IMR-90 (cell line): Measurements from ENCODE around the gene CREBBP. TPM values are rescaled to one million over a fixed set of nuclear protein-coding genes. Genes with fewer than 3 reads are reported as not detected.

Experiments used
- ATAC-seq: fragments of 200-7000 bp; cut with Tn5 transposase; 2 replicates; pipeline ENCODE4 v1.9.1; 2020; ENCODE audit warnings: low read depth, mild to moderate bottlenecking, moderate library complexity
- BruUV-seq: library from RNA; stranded (reverse); fragments of 400-500 nt; replicated peaks from 2 replicates; lab custom pipeline; 2021; lab: Mats Ljungman, UMichigan
- CTCF ChIA-PET: fragments of 300-600 bp; formaldehyde crosslinking; extraction: SDS; loops from one replicate; lab custom pipeline; 2021; ENCODE audit warnings: antibody characterized with exemption; lab: Yijun Ruan, JAX
- POLR2A ChIA-PET: fragments of 300-600 bp; sonication (Branson Sonifier 250); formaldehyde crosslinking; loops from one replicate; lab custom pipeline; 2022; ENCODE audit warnings: antibody characterized with exemption; ENCODE audit not compliant: unreplicated experiment; lab: Charles Lee
- DNase-seq: peaks from one replicate; pipeline ENCODE4 v3.0.0; 2013
- H2AFZ ChIP-seq: replicated peaks from 2 replicates; pipeline ENCODE3; 2013; ENCODE audit warnings: low read length, mild to moderate bottlenecking; ENCODE audit not compliant: poor library complexity
- H2AK5ac ChIP-seq: 2 replicates; pipeline ENCODE4 v1.6.1; 2013; ENCODE audit warnings: low read depth, low read length, inconsistent platforms
- H2AK9ac ChIP-seq: replicated peaks from 2 replicates; pipeline ENCODE3; 2013; ENCODE audit warnings: mild to moderate bottlenecking, low read depth, low read length, moderate library complexity; ENCODE audit not compliant: poor library complexity
- H2BK120ac ChIP-seq: 2 replicates; pipeline ENCODE4 v1.6.1; 2013; ENCODE audit warnings: low read depth, low read length, inconsistent platforms
- H2BK15ac ChIP-seq: 3 replicates; pipeline ENCODE4 v1.6.1; 2013; ENCODE audit warnings: low read depth, low read length, inconsistent platforms
- H2BK20ac ChIP-seq: 2 replicates; pipeline ENCODE4 v1.6.1; 2013; ENCODE audit warnings: low read depth, mild to moderate bottlenecking, inconsistent platforms, low read length, moderate library complexity
- H2BK5ac ChIP-seq: 2 replicates; pipeline ENCODE4 v1.6.1; 2013; ENCODE audit warnings: mild to moderate bottlenecking, low read depth, low read length, inconsistent platforms; ENCODE audit not compliant: poor library complexity, severe bottlenecking
- H3K14ac ChIP-seq: replicated peaks from 2 replicates; pipeline ENCODE4 v1.6.1; 2013; ENCODE audit warnings: low read depth, low read length, inconsistent platforms
- H3K18ac ChIP-seq: 2 replicates; pipeline ENCODE4 v1.6.1; 2013; ENCODE audit warnings: low read depth, low read length, control low read depth
- H3K23ac ChIP-seq: 2 replicates; pipeline ENCODE4 v1.6.1; 2013; ENCODE audit warnings: low read depth, low read length, inconsistent platforms
- H3K27ac ChIP-seq: 2 replicates; pipeline ENCODE4 v1.5.1; 2013; ENCODE audit warnings: mild to moderate bottlenecking, control low read depth, low read length; ENCODE audit not compliant: insufficient read depth
- H3K27me3 ChIP-seq: 2 replicates; pipeline ENCODE4 v1.6.1; 2013; ENCODE audit warnings: low read length; ENCODE audit not compliant: control insufficient read depth, insufficient read depth
- H3K36me3 ChIP-seq: 2 replicates; pipeline ENCODE4 v1.6.1; 2013; ENCODE audit warnings: low read length, mixed read lengths; ENCODE audit not compliant: control insufficient read depth, insufficient read depth
- H3K4ac ChIP-seq: 2 replicates; pipeline ENCODE4 v1.6.1; 2013; ENCODE audit warnings: low read depth, low read length, inconsistent platforms
- H3K4me1 ChIP-seq: 2 replicates; pipeline ENCODE4 v1.6.1; 2013; ENCODE audit warnings: low read length, mixed read lengths; ENCODE audit not compliant: control insufficient read depth, insufficient read depth
- H3K4me2 ChIP-seq: 2 replicates; pipeline ENCODE4 v1.6.1; 2013; ENCODE audit warnings: low read depth, mild to moderate bottlenecking, control low read depth, low read length, moderate library complexity
- H3K4me3 ChIP-seq: 2 replicates; pipeline ENCODE4 v1.5.1; 2013; ENCODE audit warnings: low read depth, mild to moderate bottlenecking, control low read depth, low read length, moderate library complexity; ENCODE audit not compliant: insufficient read depth
- H3K56ac ChIP-seq: 2 replicates; pipeline ENCODE4 v1.6.1; 2013; ENCODE audit warnings: low read length, inconsistent platforms; ENCODE audit not compliant: insufficient read depth; ENCODE audit errors: extremely low read depth
- H3K79me1 ChIP-seq, 2 experiments: 2 replicates each; pipeline ENCODE4 v1.6.1; 2013; ENCODE audit warnings: low read length in 2 of 2, inconsistent platforms in 1 of 2, low read depth in 1 of 2
- H3K9ac ChIP-seq: 2 replicates; pipeline ENCODE4 v1.6.1; 2013; ENCODE audit warnings: low read depth, low read length, control low read depth
- H3K9me1 ChIP-seq: 2 replicates; pipeline ENCODE4 v1.6.1; 2013; ENCODE audit warnings: low read length, inconsistent platforms; ENCODE audit not compliant: insufficient read depth
- H3K9me3 ChIP-seq: 2 replicates; pipeline ENCODE4 v1.6.1; 2013; ENCODE audit warnings: low read length; ENCODE audit not compliant: control insufficient read depth, insufficient read depth
- H4K20me1 ChIP-seq: 2 replicates; pipeline ENCODE4 v1.6.1; 2013; ENCODE audit warnings: low read length, inconsistent platforms; ENCODE audit not compliant: insufficient read depth
- H4K5ac ChIP-seq: 2 replicates; pipeline ENCODE4 v1.6.1; 2013; ENCODE audit warnings: mild to moderate bottlenecking, low read depth, low read length, control low read depth
- H4K8ac ChIP-seq, 2 experiments: 2 replicates each; pipeline ENCODE4 v1.6.1; 2013; ENCODE audit warnings: low read depth in 2 of 2, low read length in 2 of 2, control low read depth in 1 of 2, inconsistent platforms in 1 of 2
- H4K91ac ChIP-seq: 2 replicates; pipeline ENCODE4 v1.6.1; 2013; ENCODE audit warnings: low read depth, low read length, inconsistent platforms; ENCODE audit not compliant: insufficient read depth
- CEBPB ChIP-seq: IDR thresholded peaks from 2 replicates; pipeline ENCODE4 v1.6.1; 2012; ENCODE audit warnings: low read depth, low read length, improper control_type of control experiment
- CHD1 ChIP-seq: IDR thresholded peaks from 2 replicates; pipeline ENCODE4 v1.6.1; 2012; ENCODE audit warnings: low read depth, low read length, improper control_type of control experiment
- FOS ChIP-seq: fragments of 150-350 bp; IDR thresholded peaks from 2 replicates; pipeline ENCODE4 v1.6.1; 2016; ENCODE audit warnings: low read depth, low read length
- RAD21 ChIP-seq: IDR thresholded peaks from 2 replicates; pipeline ENCODE4 v1.6.1; 2012; ENCODE audit warnings: low read length, improper control_type of control experiment
- RFX5 ChIP-seq: IDR thresholded peaks from 2 replicates; pipeline ENCODE4 v1.8.0; 2012; ENCODE audit warnings: low read depth, mild to moderate bottlenecking, low read length, moderate library complexity
- SMC3 ChIP-seq: fragments of 150-350 bp; IDR thresholded peaks from 2 replicates; pipeline ENCODE4 v1.6.1; 2016; ENCODE audit warnings: low read depth, mild to moderate bottlenecking, antibody characterized with exemption, low read length, moderate library complexity
- WGBS, 2 experiments: methylation state at CpG; one replicate each; pipeline versions ENCODE4 v1.1.5 to v1.1.7; 2013; ENCODE audit warnings: missing lambda C conversion rate in 2 of 2; ENCODE audit not compliant: insufficient read length in 1 of 2; ENCODE audit errors: extremely low coverage in 2 of 2; 5-methylcytosine and 5-hydroxymethylcytosine counted together
- dilution Hi-C: fragments of 300-500 bp; cut with HindIII; formaldehyde crosslinking; loops from one replicate; pipeline ENCODE4 v1.14.3; 2018; ENCODE audit warnings: low sequenced_read_pairs; ENCODE audit not compliant: unreplicated experiment
- in situ Hi-C: fragments of 300-500 bp; cut with MboI; formaldehyde crosslinking; loops from 3 replicates; pipeline ENCODE4 v1.14.3; 2019; ENCODE audit warnings: low sequenced_read_pairs, inconsistent platforms, mixed read lengths
- intact Hi-C: fragments of 100-400 bp; cut with micrococcal nuclease; formaldehyde crosslinking; loops from 2 replicates; pipeline ENCODE4 v1.10.0; 2022
- polyA plus RNA-seq, 3 experiments: library from polyadenylated mRNA; depleted of rRNA; stranded (reverse); fragments of >200 nt; gene quantifications; 2 replicates each; pipeline ENCODE4 v1.2.3, GENCODE V29; 2012; ENCODE audit warnings: low replicate concordance in 1 of 3
- total RNA-seq: library from RNA; depleted of rRNA; stranded (reverse); fragments of >200 nt; gene quantifications from 2 replicates; pipeline ENCODE4 v1.2.3, GENCODE V29; 2012
- TF ChIP-seq, protein P1 (sequence below): conservative IDR thresholded peaks from 2 replicates; pipeline ENCODE4 v1.5.1; 2012; ENCODE audit warnings: mild to moderate bottlenecking, low read depth, low read length, improper control_type of control experiment

Gene CREBBP
- total and polyA plus RNA-seq, 2 of the 4 experiments (the other 2 are of a cell fraction) = 7.3 to 12.5 TPM

DNA sequence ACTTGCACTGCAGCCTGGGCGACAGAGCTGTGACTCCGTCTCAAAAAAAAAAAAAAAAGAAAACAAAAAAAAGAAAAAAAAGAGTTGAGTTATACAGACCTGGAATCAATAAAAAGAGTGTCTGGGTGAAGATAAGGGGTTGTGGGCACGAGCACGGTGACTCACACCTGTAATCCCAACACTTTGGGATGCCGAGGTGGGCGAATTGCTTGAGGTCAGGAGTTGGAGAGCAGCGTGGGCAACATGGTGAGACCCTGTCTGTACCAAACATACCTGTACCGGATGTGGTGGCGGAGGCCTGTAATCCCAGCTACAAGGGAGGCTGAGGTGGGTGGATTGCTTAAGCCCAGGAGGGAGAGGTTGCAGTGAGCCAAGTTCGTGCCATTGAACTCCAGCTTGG is 161.9 kb downstream of the CREBBP start:
- no peak overlapping the region for H3K4ac ChIP-seq
- no peak overlapping the region for H3K27ac ChIP-seq
- no peak overlapping the region; a peak in 1 of 4 replicates for H4K8ac ChIP-seq
- H3K23ac ChIP-seq = no peak overlapping the region
- ChIA-PET CTCF (interaction anchor here (1.4 kb wide), 1 partner anchor 221 kb away, joined by 3 read pairs; no protein-coding TSS in a partner anchor), POLR2A (no interaction called here)
- no peak for ATAC-seq
- H4K5ac ChIP-seq = no peak overlapping the region
- H2AFZ ChIP-seq = no peak overlapping the region
- peaks cover 6% of the 10 kb centered on the region; the same call in 1 of the 2 replicates for H3K9me1 ChIP-seq
- no peak for DNase-seq
- BruUV-seq = no TSS peak
- no peak overlapping the region for H3K4me3 ChIP-seq
- H3K36me3 ChIP-seq = peaks cover 5% of the 10 kb centered on the region
- no peak overlapping the region for H2BK5ac ChIP-seq
- no peak overlapping the region for H4K91ac ChIP-seq
- H2BK120ac ChIP-seq = no peak overlapping the region
- no peak overlapping the region for H3K18ac ChIP-seq
- H2BK20ac ChIP-seq = no peak overlapping the region
- no peak overlapping the region for H3K56ac ChIP-seq
- no peak overlapping the region for H3K9ac ChIP-seq
- intact Hi-C loops (no loop called here), in situ Hi-C loops (no loop called here), dilution Hi-C loops (no loop called here)
- no CpG with 5 or more reads among the region's 10 CpGs for WGBS, 2 experiments
- no peak overlapping the region for H3K14ac ChIP-seq
- H3K9me3 ChIP-seq = no peaks in the 10 kb centered on the region
- H2AK9ac ChIP-seq = peak overlapping the region; percentile 69
- TF ChIP-seq, protein P1, sequence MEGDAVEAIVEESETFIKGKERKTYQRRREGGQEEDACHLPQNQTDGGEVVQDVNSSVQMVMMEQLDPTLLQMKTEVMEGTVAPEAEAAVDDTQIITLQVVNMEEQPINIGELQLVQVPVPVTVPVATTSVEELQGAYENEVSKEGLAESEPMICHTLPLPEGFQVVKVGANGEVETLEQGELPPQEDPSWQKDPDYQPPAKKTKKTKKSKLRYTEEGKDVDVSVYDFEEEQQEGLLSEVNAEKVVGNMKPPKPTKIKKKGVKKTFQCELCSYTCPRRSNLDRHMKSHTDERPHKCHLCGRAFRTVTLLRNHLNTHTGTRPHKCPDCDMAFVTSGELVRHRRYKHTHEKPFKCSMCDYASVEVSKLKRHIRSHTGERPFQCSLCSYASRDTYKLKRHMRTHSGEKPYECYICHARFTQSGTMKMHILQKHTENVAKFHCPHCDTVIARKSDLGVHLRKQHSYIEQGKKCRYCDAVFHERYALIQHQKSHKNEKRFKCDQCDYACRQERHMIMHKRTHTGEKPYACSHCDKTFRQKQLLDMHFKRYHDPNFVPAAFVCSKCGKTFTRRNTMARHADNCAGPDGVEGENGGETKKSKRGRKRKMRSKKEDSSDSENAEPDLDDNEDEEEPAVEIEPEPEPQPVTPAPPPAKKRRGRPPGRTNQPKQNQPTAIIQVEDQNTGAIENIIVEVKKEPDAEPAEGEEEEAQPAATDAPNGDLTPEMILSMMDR = no peak
- TF ChIP-seq RAD21 (no peak), FOS (no peak), CHD1 (no peak), CEBPB (no peak), RFX5 (no peak), SMC3 (no peak)
- H3K79me1 ChIP-seq = peaks cover 21 to 39% of the 10 kb centered on the region in 2 experiments
- no peak overlapping the region for H2BK15ac ChIP-seq
- H3K4me2 ChIP-seq = no peak overlapping the region
- H4K20me1 ChIP-seq = peaks cover 4% of the 10 kb centered on the region
- H3K27me3 ChIP-seq = no peaks in the 10 kb centered on the region
- 0 out of 2 replicates have a peak overlapping the region, but pooled peaks have one; percentile 13 for H2AK5ac ChIP-seq
- H3K4me1 ChIP-seq = no peaks in the 10 kb centered on the region; the same call in 1 of the 2 replicates
